Tibial nerve (tissue), 4 donors: Measurements from ENCODE around the gene NHLRC2. TPM values are rescaled to one million over a fixed set of nuclear protein-coding genes. Genes with fewer than 3 reads are reported as not detected.

Experiments
- DNase-seq, 2 donors: peaks; one replicate each; pipeline ENCODE4 v3.0.0-alpha.2; 2019; ENCODE audit warnings: low spot score in 2 of 2
- H3K27ac ChIP-seq, 4 donors: fragments of 200-600 bp; sonication (generic) in 3 of 4; one replicate each; pipeline ENCODE4 v1.5.1; 2017 to 2019; ENCODE audit warnings: mild to moderate bottlenecking in 1 of 4
- H3K27me3 ChIP-seq, 2 donors: fragments of 200-600 bp; sonication (generic) in 1 of 2; one replicate each; pipeline versions ENCODE4 v1.5.1 to v1.6.0; 2017 to 2019
- H3K36me3 ChIP-seq, 3 donors: fragments of 200-600 bp; sonication (generic); one replicate each; pipeline ENCODE4 v1.5.1; 2018 to 2019
- H3K4me1 ChIP-seq, 4 donors: fragments of 200-600 bp; sonication (generic) in 3 of 4; one replicate each; pipeline ENCODE4 v1.5.1; 2017 to 2019
- H3K4me3 ChIP-seq, 4 donors: fragments of 200-600 bp; sonication (generic) in 3 of 4; one replicate each; pipeline ENCODE4 v1.5.1; 2017 to 2019; ENCODE audit warnings: mild to moderate bottlenecking in 1 of 4, moderate library complexity in 1 of 4
- H3K9me3 ChIP-seq, 4 donors: fragments of 200-600 bp; sonication (generic) in 3 of 4; one replicate each; pipeline ENCODE4 v1.5.1; 2017 to 2019
- CTCF ChIP-seq, 5 experiments: fragments of 200-600 bp in 3 of 5; fragments of 450-650 bp in 2 of 5; sonication (generic) in 3 of 5; IDR thresholded peaks; one replicate each; pipeline ENCODE4 v1.5.1; 2016 to 2019; ENCODE audit warnings: antibody characterized with exemption in 5 of 5, mild to moderate bottlenecking in 3 of 5, moderate library complexity in 2 of 5
- EP300 ChIP-seq, 2 donors: sonication (generic); formaldehyde crosslinking; IDR thresholded peaks; one replicate each; pipeline ENCODE4 v1.6.1; 2017; ENCODE audit warnings: antibody characterized with exemption in 2 of 2, mild to moderate bottlenecking in 1 of 2
- POLR2A ChIP-seq, 2 donors: fragments of 450-650 bp; IDR thresholded peaks; one replicate each; pipeline ENCODE4 v1.6.1; 2017; ENCODE audit warnings: antibody characterized with exemption in 2 of 2, mild to moderate bottlenecking in 2 of 2, moderate library complexity in 2 of 2
- WGBS, 2 donors: methylation state at CpG; one replicate each; pipeline ENCODE4 v1.1.5; 2018; 5-methylcytosine and 5-hydroxymethylcytosine counted together
- total RNA-seq, 4 donors: library from RNA; depleted of rRNA; stranded (reverse); fragments of >200 nt; gene quantifications; one replicate each; pipeline ENCODE4 v1.1.0, GENCODE V29; 2016

NHLRC2 gene
- total RNA-seq, 4 donors from 2014 or later: 42.9 to 100 (median 50.6) TPM

GRCh38 chr10:113953505-113954272 is 99.2 kb downstream of the NHLRC2 start:
- H3K27ac ChIP-seq: no peak overlapping the region
- no peaks in the 10 kb centered on the region for H3K27me3 ChIP-seq
- H3K4me1 ChIP-seq: peaks cover 0 to 21% (median 7%) of the 10 kb centered on the region in 4 donors
- H3K4me3 ChIP-seq: no peak overlapping the region
- no peak for DNase-seq
- no peaks in the 10 kb centered on the region for H3K9me3 ChIP-seq
- no peaks in the 10 kb centered on the region for H3K36me3 ChIP-seq
- no peak for TF ChIP-seq POLR2A (IDR thresholded peaks at IDR 0.05)
- TF ChIP-seq CTCF (IDR thresholded peaks at IDR 0.05): no peak
- TF ChIP-seq EP300 (IDR thresholded peaks at IDR 0.05): no peak
- WGBS, 2 donors: 82 to 84% methylated on average over 2 of the region's 2 CpGs

- DNase-seq: no peak
- no peaks in the 10 kb centered on the region for H3K36me3 ChIP-seq
- WGBS, 2 donors: 89 to 93% methylated on average over 1 of the region's 1 CpG
These were observed 99.9 kb downstream of the NHLRC2 start for GRCh38 chr10:113954409-113954808.

GRCh38 chr10:113957013-113957412 is 102.6 kb downstream of the NHLRC2 start:
- H3K27me3 ChIP-seq: no peaks in the 10 kb centered on the region
- no peaks in the 10 kb centered on the region for H3K9me3 ChIP-seq
- DNase-seq: no peak
- WGBS, 2 donors: 33 to 51% methylated on average over 5 of the region's 5 CpGs
- peak overlapping the region in 2 of 4 donors; percentile 26 to 70 for H3K27ac ChIP-seq
- no peaks in the 10 kb centered on the region for H3K36me3 ChIP-seq
- TF ChIP-seq EP300 (IDR thresholded peaks at IDR 0.05) (no peak), CTCF (IDR thresholded peaks at IDR 0.05) (no peak), POLR2A (IDR thresholded peaks at IDR 0.05) (no peak)
- H3K4me1 ChIP-seq: peaks cover 0 to 30% (median 17%) of the 10 kb centered on the region in 4 donors
- H3K4me3 ChIP-seq: no peak overlapping the region

More at GRCh38 chr10:113954409-113954808, 99.9 kb downstream of the NHLRC2 start:
- Histone ChIP-seq H3K4me1 (peaks cover 0 to 29% (median 14%) of the 10 kb centered on the region in 4 donors), H3K9me3 (no peaks in the 10 kb centered on the region), H3K27ac (no peak overlapping the region), H3K27me3 (no peaks in the 10 kb centered on the region), H3K4me3 (no peak overlapping the region)
- TF ChIP-seq CTCF (IDR thresholded peaks at IDR 0.05): no peak
- TF ChIP-seq POLR2A (IDR thresholded peaks at IDR 0.05): no peak
- TF ChIP-seq EP300 (IDR thresholded peaks at IDR 0.05): no peak

GRCh38 chr10:113958631-113959382 is 104.3 kb downstream of the NHLRC2 start:
- no peaks in the 10 kb centered on the region for H3K9me3 ChIP-seq
- peaks cover 0 to 30% (median 17%) of the 10 kb centered on the region in 4 donors for H3K4me1 ChIP-seq
- H3K27me3 ChIP-seq: no peaks in the 10 kb centered on the region
- H3K36me3 ChIP-seq: no peaks in the 10 kb centered on the region
- no peak overlapping the region for H3K4me3 ChIP-seq
- H3K27ac ChIP-seq: peak overlapping the region in 3 of 4 donors; percentile 61 to 63 (median 62)
- peak in 1 of 2 donors; percentile 41 for DNase-seq
- TF ChIP-seq POLR2A (IDR thresholded peaks at IDR 0.05) (no peak), EP300 (IDR thresholded peaks at IDR 0.05) (peak in 1 of 2 donors; percentile 68)
- 41 to 42% methylated on average over 11 of the region's 11 CpGs for WGBS, 2 donors

- no peak for TF ChIP-seq POLR2A (IDR thresholded peaks at IDR 0.05)
- no peak for TF ChIP-seq EP300 (IDR thresholded peaks at IDR 0.05)
- no peak for TF ChIP-seq CTCF (IDR thresholded peaks at IDR 0.05)
These were observed 104.9 kb downstream of the NHLRC2 start for GRCh38 chr10:113959383-113959760.

More at GRCh38 chr10:113959383-113959760, 104.9 kb downstream of the NHLRC2 start:
- peaks cover 0 to 30% (median 17%) of the 10 kb centered on the region in 4 donors for H3K4me1 ChIP-seq
- no peaks in the 10 kb centered on the region for H3K27me3 ChIP-seq
- DNase-seq: no peak
- H3K36me3 ChIP-seq: no peaks in the 10 kb centered on the region
- WGBS, 2 donors: 85 to 89% methylated on average over 6 of the region's 6 CpGs
- H3K4me3 ChIP-seq: no peak overlapping the region
- peak overlapping the region in 3 of 4 donors; percentile 33 to 63 (median 62) for H3K27ac ChIP-seq
- no peaks in the 10 kb centered on the region for H3K9me3 ChIP-seq
